IPS DF 4.7 (cell line): Measurements from ENCODE around the gene CLIP3.

Experiments used
- DNase-seq: peaks from one replicate; pipeline ENCODE4 v3.0.0-alpha.2; 2013; ENCODE audit warnings: low spot score; ENCODE audit errors: extremely low read depth

The CLIP3 gene

GRCh38 chr19:36009633-36010379, 22.9 kb downstream of the CLIP3 start:
- DNase-seq, result no peak

DNA sequence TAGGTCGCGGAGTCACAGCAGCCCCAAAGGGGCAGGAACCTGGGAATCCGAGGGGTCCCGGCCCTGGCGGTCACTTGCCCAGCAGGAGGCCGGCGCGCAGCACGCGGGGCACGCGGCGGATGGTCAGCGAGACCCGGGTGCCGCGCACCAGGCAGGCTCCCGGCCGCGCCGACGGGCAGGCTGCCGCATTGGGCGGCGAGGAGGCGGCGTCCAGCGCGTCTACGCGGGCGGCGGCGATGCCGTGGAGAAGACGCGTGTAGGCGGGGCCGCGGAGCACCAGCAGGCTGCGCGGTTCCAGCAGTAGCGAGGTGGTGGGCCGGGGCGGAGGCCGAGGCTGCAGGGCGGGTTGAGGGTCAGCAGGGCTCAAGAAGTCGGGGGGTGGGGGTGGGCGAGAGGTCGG, 23.5 kb downstream of the CLIP3 start:
- no peak for DNase-seq

- DNase-seq, result no peak
Observed at GRCh38 chr19:36008336-36008978, 24.2 kb downstream of the CLIP3 start, which contains the start of gene SYNE4. TSS of gene SYNE4 (minus strand) at chr19:36008813. CDS start at chr19:36008681, 132 bp downstream.

GRCh38 chr19:36006955-36007354, 25.7 kb downstream of the CLIP3 start:
- no peak for DNase-seq

DNA sequence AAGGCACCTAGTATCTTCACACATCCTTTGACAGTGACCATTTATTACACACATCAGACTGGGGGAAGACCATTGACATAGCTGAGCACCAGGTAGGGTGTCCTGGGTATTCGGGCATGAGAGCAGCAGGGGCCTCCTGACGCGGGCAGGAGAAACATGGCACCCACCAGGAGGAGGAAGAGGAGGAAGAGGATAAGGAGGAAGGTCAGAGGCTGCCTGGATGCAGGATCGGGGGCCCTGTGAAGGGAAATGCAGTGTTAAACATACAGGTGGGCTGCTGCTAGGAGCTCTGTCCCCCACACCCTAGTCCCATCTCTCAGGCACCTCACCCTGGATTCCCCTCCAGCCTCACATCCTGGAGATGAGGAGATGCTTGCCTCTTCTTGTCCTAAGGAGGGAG, 29.4 kb downstream of the CLIP3 start:
- DNase-seq, result no peak

DNA sequence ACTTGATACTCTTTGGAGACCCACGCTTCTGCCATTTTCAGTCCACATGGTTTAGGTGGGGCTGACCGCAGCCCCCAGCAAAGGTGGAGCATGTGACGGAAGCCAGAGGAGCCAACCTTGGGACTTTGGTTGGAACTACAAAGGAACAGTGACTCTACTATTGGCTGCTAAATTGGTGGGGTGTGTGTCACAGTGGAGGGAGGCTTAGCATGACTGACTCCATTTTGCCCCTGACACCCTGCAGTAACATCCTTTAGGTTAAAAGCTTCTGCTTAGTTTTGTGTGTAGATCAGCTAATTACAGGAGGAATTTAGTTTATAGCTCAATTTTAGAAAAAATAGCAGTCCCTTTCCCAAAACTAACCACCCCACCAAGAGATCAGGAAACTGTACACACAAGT, 31.1 kb downstream of the CLIP3 start:
- DNase-seq, result no peak

GRCh38 chr19:35996777-35997176, 35.9 kb downstream of the CLIP3 start:
- no peak for DNase-seq

- no peak for DNase-seq
Observed at GRCh38 chr19:35995048-35995993, 37.4 kb downstream of the CLIP3 start, which contains the start of gene SDHAF1. TSS of gene SDHAF1 (plus strand) at chr19:35995188. CDS start at chr19:35995275, 87 bp downstream.

DNA sequence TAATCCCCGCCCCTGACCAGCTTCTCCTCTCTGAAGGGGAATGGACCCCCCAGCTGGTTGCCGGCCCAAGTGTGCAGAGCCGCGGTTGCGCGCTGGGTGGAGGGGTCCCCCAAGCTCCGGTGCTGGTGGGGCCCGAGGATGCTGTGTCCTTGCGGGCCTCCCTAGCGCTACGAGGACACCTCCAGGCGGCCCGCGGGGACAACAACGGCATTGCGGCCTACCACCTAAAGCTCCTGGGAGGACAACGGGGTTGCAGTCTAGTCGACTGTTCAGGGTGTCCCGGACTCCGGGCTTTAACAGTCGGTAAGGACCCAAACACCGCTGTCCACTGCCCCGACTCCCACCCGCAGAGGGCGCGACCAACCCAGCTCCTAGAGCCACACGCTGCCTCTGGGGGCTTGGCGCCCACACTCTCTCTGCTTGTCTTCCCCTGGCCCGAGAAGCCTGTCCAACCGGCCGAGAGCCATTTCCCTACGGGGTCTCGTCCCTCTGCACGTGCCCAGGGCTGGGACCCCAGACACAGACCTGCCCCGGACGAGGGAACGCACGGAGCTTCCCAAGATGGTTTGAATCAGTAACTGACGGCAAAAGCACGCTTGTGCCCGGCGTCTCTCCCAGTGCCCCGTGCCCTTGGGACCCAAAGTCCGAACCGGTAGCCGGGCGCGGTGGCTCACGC, 38.6 kb downstream of the CLIP3 start:
- DNase-seq, result no peak

- no peak for DNase-seq
Observed at GRCh38 chr19:35992907-35993765, 39.5 kb downstream of the CLIP3 start.

DNA sequence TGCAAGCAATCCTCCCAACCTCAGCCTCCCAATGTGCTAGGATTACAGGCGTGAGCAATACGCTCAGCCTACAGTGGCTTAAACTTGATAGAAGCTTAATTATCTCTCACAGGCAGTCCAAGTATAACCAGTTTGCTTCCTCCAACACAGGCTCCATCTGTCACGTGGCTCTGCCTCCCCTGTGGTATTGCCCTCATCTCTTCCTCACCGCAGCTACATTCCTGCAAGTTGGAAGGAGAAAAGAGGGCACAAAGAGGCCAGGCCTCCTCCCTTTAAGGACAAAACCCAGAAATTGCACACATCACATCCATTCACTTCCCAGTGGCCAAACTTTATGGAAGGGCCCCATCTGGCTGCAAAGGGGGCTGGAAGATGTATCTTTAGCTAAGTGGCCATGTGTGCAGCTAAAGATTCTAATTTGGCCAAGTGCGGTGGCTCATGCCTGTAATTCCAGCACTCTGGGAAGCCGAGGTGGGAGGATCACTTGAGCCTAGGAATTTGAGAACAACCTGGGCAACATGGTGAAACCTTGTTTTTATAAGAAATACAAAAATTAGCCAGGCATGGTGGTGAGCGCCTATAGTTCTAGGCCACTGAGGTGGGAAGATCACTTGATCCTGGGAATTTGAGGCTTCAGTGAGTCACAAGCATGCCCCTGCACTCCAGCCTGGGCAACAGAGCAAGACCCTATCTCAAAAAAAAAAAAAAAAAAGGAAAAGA, 40.8 kb downstream of the CLIP3 start:
- no peak for DNase-seq

GRCh38 chr19:35990771-35991730, 41.6 kb downstream of the CLIP3 start:
- no peak for DNase-seq

GRCh38 chr19:35990156-35990555, 42.5 kb downstream of the CLIP3 start:
- DNase-seq, result no peak

GRCh38 chr19:35988824-35989223, 43.8 kb downstream of the CLIP3 start:
- DNase-seq, result no peak

GRCh38 chr19:35987571-35987896, 45.1 kb downstream of the CLIP3 start:
- DNase-seq, result no peak

DNA sequence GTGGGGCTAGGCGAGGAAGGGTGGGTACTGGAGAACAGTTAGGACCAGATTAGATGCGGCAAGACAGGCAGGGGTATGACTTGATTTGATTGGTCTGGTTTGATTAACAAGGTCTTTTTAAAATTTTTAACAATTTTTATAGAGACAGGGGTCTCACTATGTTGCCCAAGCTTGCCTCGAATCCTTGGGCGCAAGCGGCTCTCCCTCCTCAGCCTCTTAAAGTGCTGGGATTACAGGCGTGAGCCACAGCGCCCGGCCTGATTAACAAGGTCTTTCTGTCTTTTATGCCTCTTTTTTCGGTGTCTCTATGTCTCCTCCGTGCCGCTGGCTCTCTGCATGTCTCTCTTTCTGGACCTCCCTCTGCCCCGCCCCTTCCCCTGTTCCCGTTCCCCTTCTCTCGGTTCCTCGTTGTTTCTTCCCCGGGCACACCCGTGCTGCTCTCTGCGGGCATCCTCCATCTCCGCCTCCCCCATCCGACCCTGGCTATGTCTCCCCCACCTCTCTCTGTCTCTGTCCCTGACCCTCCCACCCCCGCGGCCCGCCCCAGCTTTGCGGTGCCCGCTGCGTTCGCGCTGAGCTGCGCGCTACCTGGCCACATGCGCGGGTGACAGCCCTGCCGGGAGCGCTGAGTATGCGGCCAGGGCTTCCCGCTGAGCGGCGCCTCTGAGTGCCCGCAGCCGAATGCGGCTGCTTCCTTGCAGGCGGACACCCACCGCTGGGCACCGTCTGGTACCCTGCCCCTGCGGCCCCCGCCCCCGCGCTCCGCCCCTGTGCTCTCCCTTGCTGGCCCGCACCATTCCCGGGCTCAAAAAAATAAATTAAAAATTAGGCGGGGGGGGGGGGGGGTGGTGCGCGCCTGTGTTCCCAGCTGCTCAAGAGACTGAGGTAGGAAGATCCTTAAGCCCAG, 45.8 kb downstream of the CLIP3 start:
- DNase-seq, result no peak

DNA sequence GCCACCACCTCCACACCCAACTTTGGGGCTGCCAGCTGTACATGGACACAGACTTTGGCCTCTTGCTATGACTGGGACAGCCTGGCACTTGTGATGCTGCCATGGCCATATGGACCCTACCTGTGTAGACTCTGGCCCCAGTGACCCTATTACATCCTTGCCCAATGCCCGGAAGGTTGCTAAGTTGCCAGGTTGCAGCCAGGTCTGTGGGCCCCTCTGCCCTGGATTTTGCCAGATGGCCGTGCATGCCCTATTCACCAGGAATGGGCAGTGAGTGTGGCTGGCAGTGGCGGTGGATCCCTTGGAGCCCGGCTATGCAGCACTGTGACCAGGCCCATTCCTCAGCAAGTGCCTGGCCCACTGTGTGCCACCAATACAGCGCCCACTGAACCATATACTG, 46.6 kb downstream of the CLIP3 start:
- DNase-seq, result no peak

GRCh38 chr19:35983177-35983576, 49.5 kb downstream of the CLIP3 start:
- no peak for DNase-seq
